ENCODE results near the gene PELO.

- TF ChIP-seq ELF4 (IDR thresholded peaks at IDR 0.05) (no peak), FOXM1 (IDR thresholded peaks at IDR 0.05; ENCODE audit: borderline replicate concordance) (no peak)
These were observed 1.3 kb upstream of the PELO start for GRCh38 chr5:52786391-52786790.

Data from HEK293T (cell line).